Ramos (cell line): ENCODE data around the gene PIP4K2C.

Source experiments
- in situ Hi-C: fragments of 300-500 bp; cut with MboI; formaldehyde crosslinking; loops from one replicate; pipeline ENCODE4 v1.14.3; 2022; ENCODE audit warnings: low sequenced_read_pairs; ENCODE audit not compliant: unreplicated experiment

PIP4K2C gene

DNA sequence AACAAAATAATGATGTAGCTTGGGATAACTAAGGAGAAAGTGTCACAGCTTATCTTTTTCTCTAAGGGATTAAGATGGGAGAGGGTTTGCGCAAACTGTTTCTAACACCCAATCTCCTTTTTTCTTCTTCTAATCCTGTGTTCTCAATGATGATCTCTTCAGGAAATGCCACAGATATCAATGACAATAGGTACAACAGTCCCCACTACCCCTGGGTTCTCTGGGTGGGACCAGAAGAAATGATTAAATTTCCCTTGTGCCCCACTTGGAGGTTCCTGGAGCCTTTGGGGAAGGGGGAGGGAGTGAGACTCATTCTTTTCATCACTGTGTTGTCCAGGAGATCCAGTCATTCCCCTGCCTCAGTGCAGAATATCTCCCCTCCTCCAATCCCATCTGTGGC is 8.6 kb upstream of the PIP4K2C start:
- in situ Hi-C loops: loop anchor here (5.0 to 25.0 kb wide), 2 partner anchors 45 to 330 kb away; no protein-coding TSS in a partner anchor

DNA sequence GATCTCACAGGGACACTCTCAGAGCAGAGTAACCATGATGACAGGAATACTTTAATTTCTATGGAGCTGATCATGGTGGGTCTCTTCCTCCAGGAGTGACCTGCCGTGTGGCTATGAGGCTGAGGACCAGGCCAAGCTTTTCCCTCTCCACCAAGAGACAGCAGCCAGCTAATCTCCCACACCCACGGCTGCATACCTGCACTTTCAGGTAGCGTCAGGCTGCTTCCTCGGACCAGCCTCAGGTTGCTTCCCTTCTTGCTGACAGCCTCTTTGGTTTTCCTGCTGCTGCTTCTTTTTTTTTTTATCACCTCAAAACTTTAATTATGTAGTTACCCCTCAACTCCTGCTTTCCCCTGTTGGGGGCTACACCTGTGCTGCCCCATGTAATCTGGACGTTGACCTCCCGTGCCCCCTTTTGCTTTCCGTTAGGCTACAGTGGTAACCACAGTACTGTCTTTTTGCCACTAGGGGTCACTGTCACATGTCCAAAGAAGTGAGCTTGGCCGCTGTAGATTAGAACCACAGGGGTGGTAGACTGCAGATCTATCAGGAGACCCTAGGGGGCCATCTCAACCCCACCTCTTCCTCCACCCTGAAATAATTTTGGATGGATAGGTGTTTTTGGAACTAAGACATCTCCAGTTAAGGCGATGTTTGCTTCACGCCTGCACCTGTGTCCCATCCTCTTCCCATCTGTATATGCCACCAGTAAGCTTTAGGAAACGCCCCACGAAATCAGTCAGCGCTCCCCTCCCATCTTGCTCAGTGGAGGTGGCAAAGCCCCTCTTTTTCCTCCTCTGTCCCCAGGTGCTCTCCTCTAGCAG is 7.8 kb upstream of the PIP4K2C start:
- in situ Hi-C loops: loop anchor here (5.0 to 25.0 kb wide), 2 partner anchors 44 to 329 kb away; no protein-coding TSS in a partner anchor

DNA sequence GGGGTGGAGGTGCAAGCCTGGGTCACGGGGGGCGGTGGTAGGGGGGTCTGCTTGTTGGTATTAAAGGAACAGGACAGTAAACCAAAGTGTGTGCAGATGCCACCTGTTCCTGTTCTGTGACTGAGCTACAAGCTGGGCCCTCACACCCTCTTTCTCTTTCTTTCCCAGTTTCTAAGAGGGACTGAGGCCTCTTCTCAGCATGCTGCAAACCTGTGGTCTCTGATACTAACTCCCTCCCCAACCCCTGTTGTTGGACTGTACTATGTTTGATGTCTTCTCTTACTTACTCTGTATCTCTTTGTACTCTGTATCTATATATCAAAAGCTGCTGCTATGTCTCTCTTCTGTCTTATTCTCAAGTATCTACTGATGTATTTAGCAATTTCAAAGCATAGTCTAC is 6.9 kb upstream of the PIP4K2C start:
- in situ Hi-C loops: loop anchor here (5.0 to 25.0 kb wide), 2 partner anchors 43 to 328 kb away; no protein-coding TSS in a partner anchor

DNA sequence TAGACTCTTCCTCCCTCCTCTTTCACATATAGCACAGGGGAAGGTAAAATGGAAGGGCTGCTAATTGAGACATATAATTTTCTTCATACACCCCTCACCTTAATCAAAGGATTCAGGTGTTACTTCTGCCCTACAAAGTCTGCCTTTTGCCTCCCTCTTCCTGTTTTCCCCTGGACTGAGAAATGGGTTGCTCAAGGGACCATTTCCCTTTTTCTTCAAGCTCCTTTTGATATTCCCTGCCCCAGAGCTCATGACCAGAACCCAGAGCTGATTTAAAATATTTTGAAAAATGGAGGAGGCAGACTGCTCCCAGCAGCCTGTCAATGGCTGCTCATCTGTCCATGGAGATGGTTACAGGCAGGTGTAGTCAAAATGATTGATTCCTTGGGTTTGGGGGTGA is 6.3 kb upstream of the PIP4K2C start:
- in situ Hi-C loops: loop anchor here (5.0 to 25.0 kb wide), 2 partner anchors 43 to 328 kb away; no protein-coding TSS in a partner anchor

DNA sequence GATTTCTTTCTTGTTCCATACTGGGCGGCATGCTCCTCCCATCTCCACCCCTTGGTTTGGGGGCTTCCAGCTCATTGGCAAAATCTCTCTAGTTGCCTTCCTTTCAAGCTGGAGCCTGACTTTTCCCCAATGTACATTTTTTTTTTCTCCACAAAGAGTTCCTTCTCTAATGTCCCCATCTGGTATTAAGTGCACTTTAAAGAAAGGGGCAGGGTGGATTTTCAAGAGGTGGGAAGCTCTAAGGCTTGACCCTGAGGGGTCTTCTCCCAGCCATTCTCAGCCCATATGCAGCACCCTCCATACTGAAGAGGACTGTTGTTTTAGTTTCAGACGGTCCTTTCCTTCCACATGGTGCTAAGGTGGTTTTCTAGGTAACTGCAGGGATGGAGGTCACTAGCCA is 5.8 kb upstream of the PIP4K2C start:
- in situ Hi-C loops: loop anchor here (25.0 kb wide), 1 partner anchor 327 kb away; no protein-coding TSS in a partner anchor

DNA sequence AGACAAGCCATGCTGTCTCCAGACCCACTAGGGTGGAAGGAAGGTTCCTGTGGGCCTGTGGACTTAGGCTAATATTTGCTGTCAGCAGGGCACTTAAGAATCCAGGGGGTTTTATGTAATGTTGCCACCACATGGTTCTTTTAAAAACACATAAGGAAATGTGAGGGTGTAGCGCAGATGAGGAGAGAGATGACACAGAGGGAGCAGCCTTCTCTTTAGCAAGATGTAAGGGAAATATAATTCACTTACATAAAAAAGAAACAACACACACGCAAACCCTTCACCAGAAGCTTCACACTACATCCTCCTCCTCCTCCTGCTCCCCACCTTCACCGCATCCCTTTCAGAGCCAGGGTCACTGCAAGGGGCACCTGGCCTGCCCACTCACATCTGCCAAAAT is 4.9 kb upstream of the PIP4K2C start:
- in situ Hi-C loops: loop anchor here (25.0 kb wide), 1 partner anchor 326 kb away; no protein-coding TSS in a partner anchor

DNA sequence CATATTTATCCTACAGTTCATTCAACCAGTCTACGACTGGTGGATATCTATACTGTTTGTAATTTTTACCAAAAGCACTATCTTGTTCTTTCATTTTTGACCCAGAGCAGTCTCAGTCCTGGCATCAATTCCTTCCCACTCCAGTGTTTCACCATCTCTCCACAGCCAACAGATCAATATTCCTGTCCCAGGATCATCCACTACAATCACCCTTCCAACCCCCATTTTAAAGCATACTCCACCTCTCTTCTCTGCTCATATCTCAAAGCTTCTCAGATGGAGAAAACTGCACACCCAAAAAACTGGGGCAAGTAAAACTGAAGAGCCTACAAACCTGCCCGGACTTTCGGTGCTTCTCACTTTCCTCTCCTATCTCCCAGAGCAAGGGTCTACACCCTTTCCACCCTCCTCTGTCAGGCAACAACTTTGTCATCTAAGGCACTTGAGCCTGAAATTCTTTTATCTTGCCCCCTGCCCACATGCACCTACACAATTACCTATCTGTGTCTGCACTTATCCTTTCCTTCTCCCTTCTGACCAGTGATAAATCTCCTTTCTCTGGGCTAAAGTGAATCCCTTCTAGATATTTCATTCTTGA is 4.1 kb upstream of the PIP4K2C start:
- in situ Hi-C loops: loop anchor here (25.0 kb wide), 1 partner anchor 325 kb away; no protein-coding TSS in a partner anchor

DNA sequence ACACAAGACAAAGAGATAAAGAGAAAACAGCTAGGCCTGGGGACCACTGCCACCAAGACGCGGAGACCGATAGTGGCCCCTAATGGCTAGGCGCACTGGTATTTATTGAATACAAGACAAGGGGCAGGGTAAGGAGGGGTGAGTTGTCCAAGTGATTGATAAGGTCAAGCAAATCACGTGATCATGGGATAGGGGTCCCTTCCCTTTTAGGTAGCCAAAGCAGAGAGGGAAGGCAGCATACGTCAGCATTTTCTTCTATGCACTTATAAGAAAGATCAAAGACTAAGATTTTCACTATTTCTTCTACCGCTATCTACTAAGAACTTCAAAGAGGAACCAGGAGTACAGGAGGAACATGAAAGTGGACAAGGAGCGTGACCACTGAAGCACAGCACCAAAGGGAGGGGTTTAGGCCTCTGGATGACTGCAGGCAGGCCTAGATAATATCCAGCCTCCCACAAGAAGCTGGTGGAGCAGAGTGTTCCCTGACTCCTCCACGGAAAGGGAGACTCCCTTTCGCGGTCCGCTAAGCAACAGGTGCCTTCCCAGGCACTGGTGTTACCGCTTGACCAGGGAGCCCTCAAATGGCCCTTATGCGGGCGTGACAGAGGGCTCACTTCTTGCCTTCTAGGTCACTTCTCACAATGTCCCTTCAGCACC is 1.9 kb upstream of the PIP4K2C start:
- in situ Hi-C loops: loop anchor here (25.0 kb wide), 1 partner anchor 323 kb away; no protein-coding TSS in a partner anchor

DNA sequence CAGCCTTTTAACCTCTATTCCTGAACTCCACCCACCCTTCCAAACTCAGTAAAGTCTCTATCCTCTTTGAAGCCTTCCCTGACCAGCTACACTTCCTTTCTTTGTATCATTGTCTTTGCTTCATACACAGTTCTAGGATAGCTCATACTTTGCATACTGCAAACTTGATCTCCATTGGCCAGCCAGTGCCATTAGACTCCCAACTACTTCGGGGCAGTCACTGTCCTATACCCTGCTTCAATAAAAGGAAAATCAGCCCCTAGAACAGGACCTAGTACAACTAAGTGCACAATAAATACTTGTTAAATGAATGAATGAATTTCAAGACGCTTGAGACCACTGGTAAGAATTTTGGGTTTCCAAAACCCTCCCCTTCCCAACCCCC is 521 bp upstream of the PIP4K2C start:
- in situ Hi-C loops: loop anchor here (25.0 kb wide), 1 partner anchor 322 kb away; no protein-coding TSS in a partner anchor

DNA sequence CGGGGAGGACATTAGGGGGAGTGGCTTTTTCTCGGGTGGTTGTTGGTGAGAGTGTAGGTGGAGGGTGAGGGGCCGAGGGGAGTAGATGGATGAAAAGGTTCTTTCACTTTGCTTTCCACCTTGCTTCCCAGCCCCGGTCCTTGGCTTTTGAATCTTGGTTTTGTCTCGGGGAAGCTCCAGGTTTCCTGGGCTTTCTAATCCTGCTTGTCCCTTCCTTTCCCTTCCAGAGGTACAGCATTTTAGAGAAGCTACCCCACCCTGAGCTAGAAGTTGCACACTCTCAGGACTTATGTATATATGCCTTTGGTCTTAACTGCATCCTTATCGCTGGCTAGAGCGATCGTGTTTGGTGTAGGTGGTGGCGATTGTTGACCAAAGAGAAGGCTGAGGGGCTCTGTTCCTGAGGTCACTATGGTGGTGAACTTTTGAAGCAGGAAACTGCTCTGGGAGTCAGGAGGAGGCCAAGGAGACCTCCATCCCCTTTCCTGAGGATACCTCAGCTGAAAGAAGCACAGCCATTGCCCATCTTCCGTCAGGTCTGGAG is 862 bp downstream of the PIP4K2C start:
- in situ Hi-C loops: loop anchor here (25.0 kb wide), 1 partner anchor 320 kb away; no protein-coding TSS in a partner anchor

DNA sequence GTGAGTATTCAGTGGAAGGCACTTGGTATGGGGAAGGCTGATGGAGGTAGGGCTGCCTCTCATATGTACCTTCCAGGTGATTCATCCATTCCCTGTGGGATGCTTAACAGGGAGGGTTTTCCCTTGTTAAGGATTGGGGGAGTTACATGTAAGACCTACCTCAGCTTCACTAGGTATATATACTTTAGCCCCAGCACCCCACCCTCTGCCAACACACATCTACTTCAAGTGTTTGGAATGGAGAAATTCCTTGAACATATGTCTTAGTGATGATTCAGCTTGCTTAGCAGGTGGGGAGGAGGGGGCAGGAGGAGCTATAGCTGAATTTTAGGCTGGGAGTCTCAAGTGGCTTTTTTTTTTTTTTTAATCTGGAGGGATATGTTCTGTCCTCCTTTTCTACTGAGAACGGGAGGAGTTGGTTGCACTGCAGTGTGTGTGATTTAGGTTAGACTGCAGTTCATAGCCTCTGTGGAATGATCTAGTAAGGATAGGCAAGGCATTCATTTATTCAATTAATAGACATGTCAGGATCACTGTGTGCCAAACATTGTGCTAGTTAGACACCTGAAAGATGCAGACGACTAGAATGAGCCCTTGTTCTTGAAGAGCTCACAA is 1.7 kb downstream of the PIP4K2C start:
- in situ Hi-C loops: loop anchor here (25.0 kb wide), 1 partner anchor 320 kb away; no protein-coding TSS in a partner anchor

DNA sequence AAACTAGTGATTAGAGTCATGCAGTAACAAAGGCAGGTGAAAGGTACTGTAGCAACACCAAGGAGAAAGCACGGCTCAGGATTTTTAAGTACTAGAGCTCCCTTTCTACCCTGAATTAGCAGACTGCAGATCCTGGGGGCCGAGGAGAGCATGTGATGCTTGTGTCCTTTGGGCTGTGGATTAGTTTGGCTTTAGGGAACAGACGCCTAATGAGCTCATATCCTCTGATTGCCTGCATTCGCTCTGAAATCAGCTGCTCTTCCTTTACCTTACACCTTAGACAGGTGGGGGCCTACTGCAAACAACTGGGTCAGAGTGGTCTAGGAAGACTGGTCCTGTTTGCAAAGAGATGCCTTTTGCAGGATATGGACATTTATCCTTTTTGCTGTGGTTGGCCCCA is 2.2 kb downstream of the PIP4K2C start:
- in situ Hi-C loops: loop anchor here (25.0 kb wide), 1 partner anchor 319 kb away; no protein-coding TSS in a partner anchor

DNA sequence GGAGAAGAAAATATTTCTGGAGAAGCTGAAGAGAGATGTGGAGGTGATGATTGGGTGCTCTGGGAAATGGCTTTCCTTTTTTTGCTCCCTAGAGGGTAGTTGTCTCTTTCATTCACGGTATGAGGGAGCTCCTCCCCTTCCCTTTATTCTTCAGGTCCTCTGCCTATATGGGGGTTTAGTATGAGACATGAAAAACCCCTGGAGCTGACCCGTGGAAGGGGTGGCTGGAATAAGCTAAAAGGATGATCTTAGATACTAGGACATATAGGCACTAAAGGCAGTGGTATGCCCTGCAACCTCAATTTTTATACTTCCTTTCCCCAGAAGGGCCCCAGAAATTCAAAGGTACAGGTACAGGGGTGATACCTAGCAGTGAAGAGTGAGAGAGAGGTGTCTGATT is 9.4 kb downstream of the PIP4K2C start:
- in situ Hi-C loops: no loop called here

DNA sequence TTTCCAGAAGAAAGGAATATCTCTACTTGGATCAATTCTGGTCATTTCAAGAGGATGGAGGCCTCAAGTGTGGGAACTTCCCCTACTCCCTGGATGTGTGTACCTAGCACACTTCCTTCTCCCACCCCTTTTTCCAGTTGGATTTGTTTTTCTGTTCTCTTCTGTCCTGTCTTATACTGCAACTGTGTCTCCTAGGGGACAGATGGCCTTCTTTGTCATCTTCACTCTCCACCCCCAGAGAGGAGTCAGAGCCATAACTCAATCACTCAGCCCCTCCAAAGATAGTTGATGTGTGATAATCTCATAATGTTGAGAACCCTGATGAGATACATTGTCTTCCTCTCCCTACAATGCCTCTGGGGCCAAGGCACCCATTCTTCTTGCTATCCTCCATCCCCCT is 11.6 kb downstream of the PIP4K2C start:
- in situ Hi-C loops: no loop called here

DNA sequence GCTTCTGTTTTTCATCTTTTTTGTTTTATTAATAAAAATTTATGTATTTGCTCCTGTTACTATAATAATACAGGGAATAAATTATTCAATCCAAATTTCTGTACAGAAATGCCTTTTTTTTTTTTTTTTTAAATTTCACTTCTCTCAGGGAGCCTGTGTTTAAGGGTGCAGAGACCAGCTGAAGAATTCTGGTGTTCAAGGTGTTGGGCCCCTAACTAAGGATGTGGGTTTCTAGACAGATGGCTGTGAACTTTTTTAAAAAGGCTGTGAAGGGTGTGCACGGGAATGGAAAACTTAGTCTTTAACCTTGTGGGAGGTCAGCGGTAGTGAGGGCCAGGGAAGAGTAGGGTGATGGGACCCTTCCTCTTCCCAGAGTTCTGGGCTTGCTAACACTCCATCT is 12.3 kb downstream of the PIP4K2C start:
- in situ Hi-C loops: no loop called here

DNA sequence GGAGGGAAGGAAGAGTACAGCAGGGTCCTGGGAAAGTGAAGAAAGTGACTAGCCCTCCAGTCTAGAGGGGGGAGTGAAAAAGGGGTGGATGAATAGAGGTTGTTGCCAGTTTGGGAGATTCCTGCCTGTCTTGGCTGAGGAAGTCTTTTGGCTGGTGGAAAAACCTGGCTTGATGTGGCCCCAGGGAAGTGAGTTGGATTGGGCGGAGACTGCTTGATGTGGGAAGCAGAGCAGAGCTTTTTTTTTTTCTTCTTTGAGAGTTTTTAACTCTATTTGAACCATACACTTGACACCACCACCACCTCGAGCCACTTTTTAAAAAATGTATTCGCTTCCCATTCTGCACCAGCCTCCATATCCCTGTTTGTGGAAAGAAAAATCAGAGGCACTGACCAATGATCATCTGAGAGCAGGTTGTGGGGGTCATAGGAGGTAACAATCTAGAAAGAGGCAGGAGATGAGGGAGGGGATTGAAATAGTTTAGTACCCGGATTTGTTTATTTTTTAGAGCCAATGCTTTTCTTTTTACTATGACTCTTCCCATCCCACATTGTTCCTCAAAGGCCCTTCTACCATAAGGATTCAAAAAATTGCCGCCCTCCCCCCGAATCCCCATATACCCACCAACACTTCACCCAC is 12.9 kb downstream of the PIP4K2C start:
- in situ Hi-C loops: no loop called here

DNA sequence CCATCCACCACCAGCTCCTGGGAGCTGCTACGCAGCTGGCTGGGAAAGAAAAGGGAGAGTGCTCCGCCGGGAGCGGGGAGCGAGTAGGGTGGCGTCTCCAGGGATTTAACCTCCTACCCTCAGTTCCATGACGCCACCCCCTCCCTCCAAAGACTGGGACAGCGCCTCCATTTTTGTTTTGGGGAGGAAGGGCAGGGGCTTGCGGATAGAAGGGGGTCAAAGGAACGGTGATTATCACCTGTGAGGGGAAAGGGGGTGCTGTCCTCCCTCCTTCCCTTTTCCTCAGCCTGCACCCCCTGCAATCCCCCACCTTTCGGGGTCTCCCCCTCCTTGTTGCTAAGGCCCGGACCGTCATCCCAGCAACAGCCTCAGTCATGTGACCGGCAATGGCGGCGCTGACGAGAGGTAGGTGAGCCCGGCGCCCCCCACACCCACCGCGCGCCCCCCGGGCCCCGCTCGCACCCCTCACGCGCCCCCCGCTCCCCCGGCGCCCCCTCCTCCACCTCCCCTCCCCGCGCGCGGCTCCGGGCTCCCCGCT is 13.5 kb downstream of the PIP4K2C start, which contains the start of gene DTX3:
DTX3 (plus strand) TSS at position 371 of the 538 bp plus-strand sequence. CDS start 1,694 bp downstream, outside the sequence.
- in situ Hi-C loops: no loop called here

DNA sequence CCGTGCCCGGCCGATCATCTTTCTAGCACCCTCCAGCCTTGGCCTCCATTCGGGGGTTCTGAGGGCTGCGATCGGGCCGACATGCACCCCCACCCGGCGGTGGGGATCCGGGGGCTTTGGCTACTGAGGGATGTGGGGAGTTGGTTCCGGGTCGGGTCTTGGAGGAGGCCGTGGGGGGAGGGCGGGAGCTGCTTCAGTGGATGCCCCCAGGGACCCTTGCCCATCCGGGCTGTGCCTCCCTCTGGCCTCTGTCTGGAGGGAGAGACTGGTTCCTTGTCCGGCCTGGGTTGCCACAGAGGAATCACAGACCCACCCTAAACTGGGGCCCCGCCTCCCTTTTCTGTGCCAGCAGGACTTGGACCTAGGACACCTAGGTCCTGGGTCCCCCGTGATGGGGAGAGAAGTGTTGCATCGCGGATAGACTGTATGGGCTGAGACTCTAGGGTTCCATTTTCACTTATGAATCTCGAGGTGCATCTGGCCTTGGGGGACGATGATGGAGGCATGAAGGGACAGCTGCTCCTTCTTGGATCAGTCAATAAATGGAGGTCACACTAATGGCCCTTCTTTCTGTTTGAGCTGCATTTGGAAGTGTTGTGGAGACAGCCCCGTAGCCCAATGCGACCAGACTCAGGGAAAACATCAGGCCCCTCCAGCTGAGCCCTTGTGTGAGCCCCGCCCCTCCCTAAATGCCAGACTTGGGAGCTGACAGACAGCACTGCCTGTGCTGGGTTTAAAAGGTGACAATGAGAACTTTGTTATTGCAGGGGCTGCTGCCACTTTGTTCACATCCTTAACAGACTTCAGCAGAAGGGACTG is 14.2 kb downstream of the PIP4K2C start:
- in situ Hi-C loops: no loop called here
